Measurements from ENCODE around the gene RPS21. TPM values are rescaled to one million over a fixed set of nuclear protein-coding genes. Genes with fewer than 3 reads are reported as not detected.

The RPS21 gene
- total RNA-seq, 1 experiment from 2014 or later, result 2,488 TPM

- H3K27me3 ChIP-seq (ENCODE audit: insufficient read depth, low read length), result no peaks in the 10 kb centered on the region
- H3K36me3 ChIP-seq (ENCODE audit: control insufficient read depth in 1 of 2, insufficient read depth in 2 of 2, low read length in 2 of 2), result no peaks in the 10 kb centered on the region
- intact Hi-C loops (cut with micrococcal nuclease), result no loop called here
- H3K9me2 ChIP-seq (ENCODE audit: insufficient read depth), result no peaks in the 10 kb centered on the region
- H3K4me3 ChIP-seq (replicated peaks in 1 of 2; ENCODE audit: low read depth in 1 of 2, low read length in 2 of 2), result no peak overlapping the region
- peaks cover 10% of the 10 kb centered on the region for H3K79me2 ChIP-seq (ENCODE audit: insufficient read depth, low read length)
- no peak for ATAC-seq
- H3K27ac ChIP-seq (ENCODE audit: low read depth, low read length), result peak overlapping the region; percentile 74; the same call in 1 of the 2 replicates
- H2AFZ ChIP-seq (ENCODE audit: low read depth, low read length, poor library complexity, severe bottlenecking), result no peak overlapping the region
- no TSS peak for BruUV-seq (replicated peaks)
- ChIA-PET POLR2A (no interaction called here), CTCF (interaction anchor here (1.5 kb wide), 1 partner anchor 12 kb away, joined by 4 read pairs; no protein-coding TSS in a partner anchor), RAD21 (ENCODE audit: low non-redundant PET in 1 of 2, low total read pairs in 2 of 2, uncharacterized antibody in 2 of 2, unreplicated experiment in 2 of 2) (no interaction called here)
- DNase-seq (ENCODE audit: low read depth, low spot score), result no peak
- H4K20me1 ChIP-seq (ENCODE audit: insufficient read depth), result no peaks in the 10 kb centered on the region
- H3K9ac ChIP-seq (ENCODE audit: low read length), result no peak overlapping the region; the same call in 1 of the 2 replicates
- no peak for TF ChIP-seq ELF1 (IDR thresholded peaks at IDR 0.05; ENCODE audit: borderline replicate concordance, low read depth)
- TF ChIP-seq TCF7L2 (IDR thresholded peaks at IDR 0.05; ENCODE audit: borderline replicate concordance, extremely low read depth, insufficient read depth, insufficient read length), result peak; percentile 61
- no peaks in the 10 kb centered on the region for H3K9me3 ChIP-seq (ENCODE audit: control insufficient read depth in 1 of 2, insufficient read depth in 1 of 2, low read depth in 1 of 2, low read length in 2 of 2)
- H3K4me2 ChIP-seq (ENCODE audit: low read length), result peak overlapping the region; percentile 100
- H3K4me1 ChIP-seq (ENCODE audit: control insufficient read depth in 1 of 2, insufficient read depth in 2 of 2, low read length in 2 of 2), result peaks cover 38 to 60% of the 10 kb centered on the region in 2 experiments
These were observed 15.9 kb upstream of the RPS21 start for GRCh38 chr20:62370807-62371587.

GRCh38 chr20:62371588-62372041 lies 15.3 kb upstream of the RPS21 start:
- BruUV-seq (replicated peaks), result no TSS peak
- Histone ChIP-seq H4K20me1 (ENCODE audit: insufficient read depth) (no peaks in the 10 kb centered on the region), H3K36me3 (ENCODE audit: control insufficient read depth in 1 of 2, insufficient read depth in 2 of 2, low read length in 2 of 2) (no peaks in the 10 kb centered on the region), H3K4me2 (ENCODE audit: low read length) (no peak overlapping the region), H3K4me3 (replicated peaks in 1 of 2; ENCODE audit: low read depth in 1 of 2, low read length in 2 of 2) (no peak overlapping the region), H3K27me3 (ENCODE audit: insufficient read depth, low read length) (no peaks in the 10 kb centered on the region), H3K4me1 (ENCODE audit: control insufficient read depth in 1 of 2, insufficient read depth in 2 of 2, low read length in 2 of 2) (peaks cover 41 to 62% of the 10 kb centered on the region in 2 experiments), H3K27ac (ENCODE audit: low read depth, low read length) (no peak overlapping the region), H2AFZ (ENCODE audit: low read depth, low read length, poor library complexity, severe bottlenecking) (no peak overlapping the region), H3K9me3 (ENCODE audit: control insufficient read depth in 1 of 2, insufficient read depth in 1 of 2, low read depth in 1 of 2, low read length in 2 of 2) (no peaks in the 10 kb centered on the region), H3K79me2 (ENCODE audit: insufficient read depth, low read length) (peaks cover 4% of the 10 kb centered on the region; the same call in 1 of the 2 replicates), H3K9me2 (ENCODE audit: insufficient read depth) (no peaks in the 10 kb centered on the region), H3K9ac (ENCODE audit: low read length) (no peak overlapping the region)
- no peak for TF ChIP-seq YY1 (IDR thresholded peaks at IDR 0.05; ENCODE audit: extremely low read depth, insufficient replicate concordance, low read depth, low read length)
- POLR2A ChIA-PET, result no interaction called here
- RAD21 ChIA-PET (ENCODE audit: low non-redundant PET in 1 of 2, low total read pairs in 2 of 2, uncharacterized antibody in 2 of 2, unreplicated experiment in 2 of 2), result no interaction called here
- DNase-seq (ENCODE audit: low read depth, low spot score), result no peak
- CTCF ChIA-PET, result interaction anchor here (1.5 kb wide), 1 partner anchor 11 kb away, joined by 4 read pairs; no protein-coding TSS in a partner anchor
- intact Hi-C loops (cut with micrococcal nuclease), result no loop called here
- no peak for ATAC-seq

Data from HCT116 (cell line).